Stimulated activated CD8-positive, alpha-beta memory T cell treated with anti-CD3 and anti-CD28 coated beads, Interleukin-4, amount 100 ng/mL, for 48 hours (primary cell): ENCODE results near the gene SLC16A5.
"Not testable (repeated sequence)": the region's sequence is repeated elsewhere in the genome, so short reads cannot be mapped to it uniquely, and the experiment has no call there.

Experiments
- DNase-seq: peaks from one replicate; pipeline ENCODE4 v3.0.0-alpha.2; 2020

The SLC16A5 gene

DNA sequence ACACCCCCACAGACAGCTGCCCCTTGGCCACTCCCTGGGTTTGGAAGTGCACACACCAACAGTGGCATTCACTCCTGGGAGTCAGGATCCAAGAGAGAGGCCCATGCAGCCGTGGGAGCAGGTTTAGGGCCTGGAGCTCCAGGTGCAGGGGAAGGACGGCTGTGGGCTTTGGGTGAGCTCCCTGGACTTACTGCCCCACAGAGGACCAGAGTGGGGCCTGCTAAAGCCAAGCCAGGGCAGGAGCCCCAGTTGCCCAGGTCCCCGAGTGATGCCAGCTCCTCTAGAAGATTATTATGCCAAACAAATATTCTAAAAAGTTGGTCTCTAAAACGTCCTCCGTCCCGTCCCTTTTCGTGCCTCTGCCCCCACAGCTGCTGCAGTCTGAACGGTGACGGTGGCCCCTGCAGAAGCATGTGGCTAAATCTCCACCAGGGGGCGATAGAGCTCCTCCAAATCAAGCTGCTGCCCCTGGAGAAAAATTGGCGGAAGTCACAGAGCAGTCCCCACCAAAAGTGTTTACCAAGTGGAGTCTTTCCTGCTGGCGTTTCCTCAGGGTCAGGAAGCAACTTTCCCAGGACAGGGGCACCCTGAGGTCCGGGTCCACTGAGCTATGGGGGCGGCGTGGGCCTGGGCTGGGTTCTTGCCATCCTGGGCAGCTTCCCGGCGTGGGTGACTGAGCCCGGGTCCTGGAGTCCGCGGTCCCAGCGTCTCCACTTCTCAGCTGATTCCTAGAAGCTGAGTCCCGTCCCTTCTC lies 26.2 kb downstream of the SLC16A5 start:
- peak; percentile 94 for DNase-seq

DNA sequence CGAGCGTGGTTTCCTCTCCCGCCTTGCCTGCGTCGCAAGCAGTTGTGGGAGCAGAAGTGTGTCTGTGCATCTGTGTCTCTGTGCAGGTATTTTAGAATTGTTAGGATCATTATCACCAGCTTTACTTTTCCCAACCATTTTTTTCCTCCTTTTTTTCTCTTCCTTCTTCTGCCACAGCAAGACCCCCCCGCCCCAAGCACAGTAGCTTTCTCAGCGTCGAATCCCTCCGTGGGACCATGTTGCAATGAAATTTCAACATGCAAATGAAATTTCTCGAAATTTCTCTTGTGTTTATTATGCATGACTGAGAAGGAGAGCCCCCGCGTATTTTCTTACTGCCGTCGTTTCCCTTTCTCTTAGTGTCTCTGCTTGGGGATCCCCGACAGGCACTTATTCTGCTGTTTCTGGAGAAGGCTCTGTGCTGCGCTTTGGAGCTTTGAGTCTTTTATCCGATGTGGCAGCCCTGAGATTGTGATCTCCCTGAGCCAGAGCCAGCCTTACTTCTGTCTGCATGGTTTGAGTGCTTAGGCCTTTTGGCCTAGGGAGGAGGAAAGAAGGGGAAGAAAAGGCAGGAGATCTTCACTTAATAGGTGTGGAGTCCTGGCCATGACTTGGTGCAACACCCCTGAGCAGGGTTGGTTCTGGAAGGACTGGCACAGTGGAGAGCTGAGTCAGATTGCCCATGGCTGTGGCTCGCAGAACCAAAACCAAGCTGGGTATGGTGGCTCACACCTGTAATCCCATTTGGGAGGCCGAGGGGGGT lies 27.0 kb downstream of the SLC16A5 start:
- peak; percentile 40 for DNase-seq

DNA sequence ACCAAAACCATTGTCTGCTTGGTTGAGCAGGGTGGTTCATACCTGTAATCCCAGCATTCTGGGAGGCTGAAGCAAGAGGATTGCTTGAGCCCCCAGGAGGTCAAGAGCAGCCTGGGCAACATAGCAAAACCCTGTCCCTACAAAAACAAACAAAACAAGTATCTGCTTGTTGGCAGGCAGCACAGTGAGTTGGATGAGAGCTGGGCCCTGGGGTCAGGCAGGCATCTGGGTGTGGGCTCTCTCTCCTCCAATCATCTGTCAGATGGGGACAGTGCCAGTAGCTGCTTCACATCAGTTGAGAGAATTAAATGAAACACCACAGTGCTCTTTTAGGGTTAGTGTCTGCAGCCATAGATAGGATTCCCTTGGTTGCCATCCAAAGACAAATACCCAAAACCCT lies 27.8 kb downstream of the SLC16A5 start:
- DNase-seq, result no peak

DNA sequence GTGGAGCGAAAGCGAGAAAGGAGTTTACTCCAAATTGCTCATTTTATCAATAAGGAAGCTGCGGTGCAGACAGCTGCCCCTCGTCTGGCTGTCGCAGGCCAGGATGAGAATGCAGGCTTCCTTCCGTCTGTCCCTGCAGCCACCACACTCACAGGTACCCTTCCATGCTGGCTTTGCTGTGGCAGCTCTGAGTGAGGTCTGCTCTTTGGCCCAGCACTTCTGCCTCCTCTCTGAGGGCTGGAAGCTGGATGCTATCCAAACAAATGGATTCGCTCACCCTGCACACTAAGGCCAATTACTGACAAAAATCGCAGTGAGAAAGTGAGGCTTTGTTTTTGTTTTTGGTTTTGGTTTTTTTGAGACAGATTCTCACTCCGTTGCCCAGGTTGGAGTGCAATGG lies 29.0 kb downstream of the SLC16A5 start:
- DNase-seq, result no peak

DNA sequence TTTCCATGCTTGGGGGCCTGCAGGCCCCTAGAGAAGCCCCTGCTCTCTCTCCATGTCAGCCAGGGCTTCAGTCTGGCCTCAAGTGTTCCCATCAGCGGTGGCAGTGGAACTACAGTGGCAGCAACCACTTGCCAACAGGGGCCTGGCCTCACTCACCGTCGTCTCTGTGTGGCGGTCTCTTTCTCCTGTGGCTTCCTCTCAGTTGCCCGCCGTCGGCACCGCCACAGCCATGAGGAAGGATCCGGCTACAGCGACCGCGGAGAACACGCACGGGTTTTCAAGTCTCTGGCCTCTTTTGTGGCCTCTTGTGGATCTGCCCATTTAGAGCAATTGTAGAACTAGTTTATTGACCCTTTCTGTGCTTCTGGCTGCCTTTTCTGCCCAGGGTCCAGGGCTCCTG lies 30.6 kb downstream of the SLC16A5 start:
- no peak for DNase-seq

DNA sequence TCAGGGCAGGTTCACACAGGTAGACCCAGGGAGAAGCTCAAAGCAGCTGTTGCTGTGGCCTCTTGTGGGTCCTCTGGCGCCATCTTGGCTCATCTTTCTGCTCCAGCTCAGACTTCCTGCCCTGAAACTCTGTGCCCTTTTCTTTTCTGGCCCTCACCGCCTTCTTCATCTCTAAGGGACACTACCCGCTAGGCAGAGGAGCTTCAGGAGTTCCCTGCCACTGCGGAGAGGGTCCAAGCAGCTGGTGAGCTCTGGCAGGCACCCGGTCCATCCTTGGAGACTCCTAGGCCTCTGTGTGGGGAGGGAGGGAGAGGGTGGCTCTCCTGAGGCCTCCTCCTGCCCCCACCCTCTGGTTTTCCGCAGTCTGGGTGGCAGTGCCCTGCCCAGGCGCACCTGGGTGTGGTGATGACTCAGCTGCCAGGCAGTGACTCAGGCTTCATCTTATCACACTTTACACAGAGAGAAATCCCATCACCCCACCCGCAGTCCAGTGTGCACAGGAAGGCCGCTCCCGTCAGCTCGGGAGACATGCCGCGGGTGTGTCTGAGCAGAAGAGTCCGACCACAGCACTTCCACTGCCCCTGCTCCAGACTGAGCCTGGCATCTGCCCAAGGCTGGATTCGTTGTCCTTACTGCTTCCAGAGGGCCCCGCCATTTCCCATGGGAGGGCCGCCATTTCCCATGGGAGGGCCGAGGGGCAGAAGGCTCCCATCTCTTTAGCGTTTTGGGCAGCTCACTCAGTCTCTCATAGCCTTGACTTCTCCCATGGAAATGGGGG lies 36.5 kb downstream of the SLC16A5 start:
- DNase-seq, result peak; percentile 69

DNA sequence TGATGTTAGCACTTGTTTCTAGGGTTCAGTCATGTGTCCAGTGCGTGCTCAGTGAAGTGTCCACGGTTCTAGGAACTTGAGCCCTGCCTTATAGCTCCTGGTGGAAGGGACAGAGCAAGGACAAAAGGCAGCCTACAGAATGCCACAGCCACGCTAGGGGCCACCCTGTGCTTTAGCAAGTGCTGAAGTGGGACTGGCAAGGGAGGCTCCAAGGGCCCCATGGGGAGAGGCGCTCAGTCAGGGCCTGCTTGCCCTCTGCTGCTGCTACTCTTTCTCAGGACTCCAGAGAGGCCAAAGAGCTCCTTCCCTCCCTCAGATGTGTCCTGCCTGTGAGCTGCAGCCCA lies 37.0 kb downstream of the SLC16A5 start:
- no peak for DNase-seq

DNA sequence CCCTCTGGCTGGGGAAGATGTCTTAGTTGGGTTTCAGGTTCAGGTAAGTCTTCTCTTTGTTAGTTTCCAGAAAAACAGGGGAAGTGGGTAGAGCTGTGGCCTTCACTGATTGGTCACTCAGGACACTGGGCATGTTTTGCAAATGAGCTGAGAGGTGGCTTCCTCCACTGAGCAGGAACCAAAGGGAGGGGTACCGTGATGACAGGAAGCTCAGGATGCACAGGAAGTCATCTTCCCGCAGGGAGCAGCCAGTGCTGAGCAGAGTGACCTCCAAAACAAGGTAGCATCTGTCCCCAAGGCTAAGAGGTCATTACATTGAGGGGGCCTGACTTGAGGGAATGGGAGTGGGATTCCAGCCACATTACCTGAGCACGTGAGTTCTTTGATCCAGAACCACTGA lies 38.2 kb downstream of the SLC16A5 start:
- no peak for DNase-seq

DNA sequence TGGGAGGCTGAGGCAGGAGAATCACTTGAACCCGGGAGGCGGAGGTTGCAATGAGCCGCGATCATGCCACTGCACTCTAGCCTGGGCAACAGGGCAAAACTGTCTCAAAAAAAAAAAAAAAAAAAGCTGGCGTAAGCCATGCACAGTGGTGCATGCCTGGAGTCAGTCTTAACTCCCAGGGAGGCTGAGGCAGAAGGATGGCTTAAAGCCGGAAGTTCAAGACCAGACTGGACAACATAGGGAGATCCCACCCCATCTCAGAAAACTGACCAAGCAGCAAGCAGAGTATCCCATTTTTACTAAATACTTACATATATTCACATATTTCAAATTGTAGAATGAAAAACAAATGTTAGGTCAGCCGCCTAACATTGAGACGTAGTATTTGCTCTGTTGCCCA lies 39.2 kb downstream of the SLC16A5 start:
- DNase-seq, result no peak

DNA sequence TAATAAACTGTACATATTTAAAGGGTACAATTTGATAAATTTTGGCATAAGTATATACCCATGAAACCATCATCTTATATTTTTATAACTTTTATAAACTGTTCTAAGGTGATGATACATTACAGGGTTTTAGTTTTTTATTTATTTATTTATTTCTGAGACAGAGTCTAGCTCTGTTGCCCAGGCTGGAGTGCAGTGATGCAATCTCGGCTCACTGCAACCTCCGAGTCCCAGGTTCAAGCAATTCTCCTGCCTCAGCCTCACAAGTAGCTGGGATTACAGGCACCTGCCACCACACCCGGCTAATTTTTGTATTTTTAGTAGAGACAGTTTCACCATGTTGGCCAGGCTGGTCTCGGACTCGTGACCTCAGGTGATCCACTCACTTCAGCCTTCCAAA lies 40.2 kb downstream of the SLC16A5 start:
- not testable (repeated sequence) for DNase-seq

DNA sequence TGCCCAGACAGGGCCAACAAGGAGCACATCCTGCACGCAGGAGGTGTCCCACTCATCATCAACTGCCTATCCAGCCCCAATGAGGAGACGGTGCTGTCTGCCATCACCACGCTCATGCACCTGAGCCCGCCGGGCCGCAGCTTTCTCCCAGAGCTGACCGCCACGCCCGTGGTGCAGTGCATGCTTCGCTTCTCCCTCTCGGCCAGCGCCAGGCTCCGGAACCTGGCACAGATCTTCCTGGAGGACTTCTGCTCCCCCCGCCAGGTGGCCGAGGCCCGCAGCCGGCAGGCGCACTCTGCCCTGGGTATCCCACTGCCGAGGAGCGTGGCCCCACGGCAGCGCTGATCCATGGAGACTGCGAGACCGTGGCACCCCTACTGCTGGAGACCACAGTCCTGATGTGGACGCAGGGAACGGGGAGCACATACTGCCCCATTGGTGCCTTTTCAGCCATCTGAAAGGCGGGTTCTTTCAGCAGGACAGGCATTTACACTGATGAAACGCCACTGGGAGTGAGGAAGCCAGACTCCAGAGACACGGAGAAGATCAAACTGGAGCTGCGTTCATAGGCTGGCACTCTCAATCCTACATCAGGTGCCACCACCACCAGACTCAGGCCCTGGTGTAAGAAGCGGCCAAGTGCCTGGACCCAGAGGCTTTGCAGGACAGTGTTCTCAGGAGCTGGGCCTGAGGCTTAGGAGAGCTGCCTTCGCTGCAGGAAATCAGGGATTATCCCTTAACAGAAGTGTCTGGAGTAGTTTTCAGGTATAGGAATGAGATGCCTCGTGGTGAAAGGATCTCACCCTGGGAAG lies 41.1 kb downstream of the SLC16A5 start:
- DNase-seq, result no peak

DNA sequence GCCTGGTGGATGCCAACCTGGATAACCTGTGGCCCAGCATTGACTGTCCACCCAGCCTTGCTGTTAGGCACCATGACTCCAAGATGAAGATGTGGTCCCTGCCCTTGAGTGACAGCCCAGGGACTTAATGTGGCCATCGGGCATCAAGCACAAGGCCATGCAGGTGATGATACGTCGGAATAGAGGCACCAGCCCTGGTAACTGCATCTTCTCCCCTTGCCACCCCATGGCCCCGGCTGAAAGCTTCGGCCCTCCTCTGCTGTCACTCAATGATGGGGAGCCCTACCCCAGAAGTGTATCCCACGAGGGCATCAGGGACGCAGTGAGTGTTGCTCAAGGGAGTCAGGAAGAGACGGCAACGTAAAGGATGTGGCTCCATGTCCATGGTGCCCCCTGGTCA lies 41.8 kb downstream of the SLC16A5 start:
- no peak for DNase-seq

DNA sequence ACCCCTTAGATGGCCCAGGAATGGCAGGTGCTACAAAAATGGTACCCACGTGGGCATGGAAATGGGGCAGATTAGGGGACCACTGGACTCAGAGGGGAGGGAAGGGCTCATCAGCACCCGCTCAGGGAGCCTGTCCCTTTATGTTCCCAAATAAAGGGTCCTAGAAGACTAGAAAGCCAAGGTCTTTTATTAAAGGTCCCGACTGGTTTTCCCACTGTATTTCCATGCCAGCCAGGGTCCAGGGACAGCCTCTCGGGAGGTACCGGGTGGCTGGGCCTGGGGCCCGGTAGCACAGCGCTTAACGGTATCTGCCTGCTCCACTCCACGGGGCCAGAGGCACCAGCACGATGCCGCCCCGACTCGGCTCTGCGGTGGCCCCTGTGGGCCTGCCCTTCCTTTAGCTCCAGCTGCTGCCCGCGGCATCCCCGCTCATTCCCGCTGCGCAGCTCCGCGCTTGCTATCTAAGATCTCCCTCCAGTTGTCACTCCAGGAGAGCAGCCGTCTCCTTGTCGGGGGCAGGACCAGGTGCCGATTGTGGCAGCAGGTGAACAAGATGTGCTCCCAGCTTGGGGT lies 42.4 kb downstream of the SLC16A5 start:
- no peak for DNase-seq

DNA sequence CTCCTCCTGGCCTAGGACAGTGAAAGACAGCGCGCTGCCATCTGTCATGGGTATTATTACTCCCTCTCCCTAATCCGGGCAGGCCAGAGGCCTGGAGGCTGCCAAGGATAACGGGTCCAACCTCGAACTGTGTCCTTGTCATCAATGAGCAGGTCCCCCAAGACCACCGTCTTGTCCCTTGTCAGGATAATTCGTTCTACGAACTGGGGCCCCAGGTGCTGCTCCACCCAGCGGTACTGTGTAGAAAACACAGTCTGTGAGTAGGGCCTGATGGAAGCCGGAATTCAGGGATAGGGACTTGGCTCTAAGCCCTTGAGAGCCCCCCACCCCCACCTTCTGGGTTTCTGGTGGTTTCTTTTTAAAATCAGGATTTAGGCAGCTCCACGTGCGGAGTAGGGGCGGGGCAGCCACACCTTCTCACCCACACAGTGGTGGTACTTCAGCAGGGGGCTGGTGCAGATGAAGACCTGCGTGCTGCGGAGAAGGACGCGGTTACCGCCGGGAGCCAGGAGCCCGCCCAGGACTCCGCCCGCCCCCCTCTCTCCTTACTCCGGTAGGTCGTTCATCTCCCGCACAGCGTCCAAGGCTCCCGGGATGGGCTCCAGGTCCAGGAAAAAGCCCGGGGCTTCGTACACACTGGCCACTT lies 43.0 kb downstream of the SLC16A5 start:
- peak; percentile 69 for DNase-seq

DNA sequence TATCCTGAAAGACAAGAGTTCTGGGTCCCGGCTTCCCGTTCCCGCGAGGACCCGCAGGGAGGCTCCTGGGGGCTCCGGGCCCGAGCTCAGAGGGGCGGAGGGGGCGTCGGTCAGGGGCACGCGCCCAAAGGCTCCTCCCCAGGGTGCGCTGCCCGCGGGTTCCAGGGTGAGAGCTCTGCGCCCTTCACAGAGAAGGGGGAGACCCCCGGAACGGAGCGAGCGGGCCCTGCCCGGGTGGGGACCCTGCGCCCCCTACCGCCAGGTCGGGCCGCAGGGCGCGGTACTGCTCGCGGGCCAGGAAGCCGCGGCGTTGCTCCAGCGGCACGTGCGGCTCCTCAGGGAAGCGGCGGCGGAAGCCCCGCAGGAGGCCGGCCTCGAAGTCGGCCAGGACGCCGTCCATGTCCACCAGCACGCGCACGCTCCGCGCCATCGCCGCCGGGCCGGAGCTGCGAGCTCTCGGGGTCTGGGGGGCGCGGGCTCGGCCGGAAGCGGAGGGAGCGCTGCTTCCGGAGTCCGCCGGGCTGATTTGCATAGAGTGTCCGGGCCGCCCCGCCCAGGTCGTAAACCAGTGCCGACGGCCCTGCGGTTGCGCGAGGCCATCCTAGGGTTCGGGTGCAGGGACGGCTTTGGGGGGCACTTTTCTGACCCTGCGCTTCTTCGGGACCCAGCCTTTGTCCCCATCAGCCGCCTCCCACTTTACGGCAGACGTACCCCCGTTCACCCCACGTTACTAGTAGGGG lies 43.7 kb downstream of the SLC16A5 start, which contains the start of gene NT5C:
NT5C (minus strand) TSS at position 465 of the 740 bp plus-strand sequence; CDS start at position 430, 35 bp downstream.
- peak; percentile 85 for DNase-seq

DNA sequence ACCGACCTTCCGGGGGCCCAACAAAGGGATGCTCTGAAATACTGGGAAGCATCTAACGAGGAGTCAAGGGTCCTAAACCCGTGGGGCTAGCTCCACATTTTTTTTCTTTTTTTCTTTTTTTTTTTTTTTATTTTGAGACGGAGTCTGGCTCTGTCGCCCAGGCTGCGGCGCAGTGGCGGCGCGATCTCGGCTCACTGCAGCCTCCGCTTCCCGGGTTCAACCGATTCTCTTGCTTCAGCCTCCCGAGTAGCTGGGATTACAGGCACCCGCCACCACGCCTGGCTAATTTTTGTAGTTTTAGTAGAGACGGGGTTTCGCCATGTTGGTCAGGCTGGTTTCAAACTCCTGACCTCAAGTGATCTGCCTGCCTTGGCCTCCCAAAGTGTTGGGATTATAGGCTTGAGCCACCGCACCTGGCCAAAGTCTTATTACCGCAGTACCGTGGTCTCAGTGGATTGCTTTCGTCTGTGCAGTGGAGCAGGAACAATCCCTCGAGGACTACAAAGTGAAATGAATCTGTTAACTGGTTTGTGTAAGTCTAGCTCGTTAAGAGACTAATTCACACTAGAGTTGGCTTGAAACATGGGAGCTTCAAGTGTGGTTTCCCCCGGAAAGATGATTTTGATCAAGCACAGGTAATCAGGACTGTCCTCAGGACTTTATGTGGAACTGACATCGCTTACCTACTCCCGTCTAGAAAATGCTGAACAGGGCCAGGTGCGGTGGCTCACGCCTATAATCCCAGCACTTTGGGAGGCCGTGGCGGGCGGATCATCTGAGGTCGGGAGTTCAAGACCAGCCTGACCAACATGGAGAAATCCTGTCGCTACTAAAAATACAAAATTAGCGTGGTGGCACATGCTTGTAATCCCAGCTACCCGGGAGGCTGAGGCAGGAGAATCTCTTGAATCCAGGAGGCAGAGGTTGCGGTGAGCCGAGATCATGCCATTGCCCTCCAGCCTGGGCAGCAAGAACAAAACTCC lies 44.6 kb downstream of the SLC16A5 start:
- DNase-seq, result not testable (repeated sequence)

DNA sequence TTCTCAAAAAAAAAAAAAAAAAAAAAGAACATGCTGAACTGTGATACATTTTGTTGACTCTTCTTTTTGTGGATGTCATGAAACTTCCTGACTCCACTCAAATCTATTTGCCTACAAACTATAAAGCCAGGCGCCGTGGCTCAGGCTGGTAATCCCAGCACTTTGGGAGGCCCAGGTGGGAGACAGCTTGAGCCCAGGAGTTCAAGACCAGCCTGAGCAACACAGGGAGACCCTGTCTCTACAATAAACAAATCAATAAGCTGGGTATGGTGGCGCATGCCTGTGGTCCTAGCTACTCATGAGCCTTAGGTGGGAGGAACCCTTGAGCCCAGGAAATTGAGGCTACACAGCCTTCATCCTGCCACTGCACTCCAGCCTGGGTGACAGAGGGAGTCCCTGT lies 45.2 kb downstream of the SLC16A5 start:
- DNase-seq, result no peak

DNA sequence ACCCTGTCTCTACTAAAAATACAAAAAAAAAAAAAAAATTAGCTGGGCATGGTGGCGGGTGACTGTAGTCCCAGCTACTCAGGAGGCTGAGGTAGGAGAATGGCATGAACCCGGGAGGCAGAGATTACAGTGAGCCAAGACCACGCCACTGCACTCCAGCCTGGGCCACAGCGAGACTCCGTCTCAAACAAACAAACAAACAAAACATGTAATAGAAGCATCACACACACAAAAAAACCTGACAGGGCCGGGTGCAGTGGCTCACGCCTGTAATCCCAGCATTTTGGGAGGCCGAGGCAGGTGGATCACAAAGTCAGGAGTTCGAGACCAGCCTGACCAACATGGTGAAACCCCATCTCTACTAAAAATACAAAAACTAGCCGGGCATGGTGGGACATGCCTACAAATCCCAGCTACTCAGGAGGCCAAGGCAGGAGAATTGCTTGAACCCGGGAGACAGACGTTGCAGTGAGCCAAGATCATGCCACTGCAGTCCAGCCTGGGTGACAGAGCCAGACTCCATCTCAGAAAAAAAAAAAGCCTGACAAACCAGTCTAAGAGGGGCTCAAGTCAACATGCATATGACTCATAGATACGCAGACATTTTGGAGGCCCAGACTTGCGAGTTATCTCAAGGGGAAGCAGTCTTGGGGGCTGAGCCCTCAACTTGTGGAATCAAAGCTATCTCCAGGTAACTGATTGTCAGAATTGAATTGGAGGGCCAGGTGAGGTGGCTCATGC lies 46.0 kb downstream of the SLC16A5 start:
- DNase-seq, result not testable (repeated sequence)

DNA sequence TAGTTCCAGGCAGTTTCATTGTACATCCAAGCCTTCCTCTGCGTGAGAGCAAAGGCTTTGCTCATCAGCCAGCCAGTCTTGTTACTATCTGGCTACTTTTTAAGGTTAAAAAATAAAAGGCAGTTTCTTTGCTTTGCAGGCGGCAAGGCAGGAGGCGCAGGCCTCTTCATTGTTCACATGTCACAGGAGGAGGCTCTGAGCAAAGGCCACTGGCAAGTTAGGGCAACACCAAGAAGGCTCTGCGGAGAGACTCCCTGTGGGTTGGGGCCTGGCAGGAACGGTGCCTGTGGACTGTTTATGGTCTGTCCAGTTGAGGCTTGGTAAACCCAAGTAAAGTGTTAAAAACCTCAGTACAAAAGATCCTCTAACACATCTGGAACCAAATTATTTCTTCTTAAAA lies 47.7 kb downstream of the SLC16A5 start:
- DNase-seq, result no peak
